HEK293 (cell line): ENCODE results near the gene SNX4.

Experiments
- CTCF ChIA-PET: fragments of 350-600 bp; formaldehyde crosslinking; extraction: SDS; loops from one replicate; lab custom pipeline; 2021; ENCODE audit warnings: antibody characterized with exemption; lab: Yijun Ruan, JAX
- POLR2A ChIA-PET: fragments of 300-600 bp; formaldehyde crosslinking; extraction: SDS; loops from one replicate; lab custom pipeline; 2020; ENCODE audit warnings: antibody characterized with exemption, inconsistent platforms; lab: Yijun Ruan, JAX
- H3K27ac ChIP-seq: fragments of 200-500 bp; sonication (Bioruptor generic); 2 replicates; pipeline ENCODE4 v1.5.1; 2014; ENCODE audit warnings: low read depth, low read length, control low read depth, inconsistent platforms; ENCODE audit errors: extremely low read depth
- H3K36me3 ChIP-seq, 2 experiments: fragments of 200-500 bp in 1 of 2; sonication (Bioruptor generic) in 1 of 2; 1 replicate in 1 of 2; 2 replicates in 1 of 2; pipeline ENCODE4 v1.5.1; 2014 to 2017; ENCODE audit warnings: inconsistent platforms in 2 of 2, low read length in 2 of 2; ENCODE audit not compliant: control insufficient read depth in 2 of 2, insufficient read depth in 1 of 2
- H3K4me1 ChIP-seq: fragments of 200-500 bp; sonication (Bioruptor generic); 2 replicates; pipeline ENCODE4 v1.5.1; 2014; ENCODE audit warnings: mild to moderate bottlenecking, low read length, inconsistent platforms; ENCODE audit not compliant: control insufficient read depth, insufficient read depth
- H3K4me3 ChIP-seq: 2 replicates; pipeline ENCODE4 v1.5.1; 2011; ENCODE audit warnings: low read depth, mild to moderate bottlenecking, control low read depth, low read length, moderate library complexity
- H3K9me3 ChIP-seq: fragments of 200-500 bp; sonication (Bioruptor generic); 2 replicates; pipeline ENCODE4 v1.5.1; 2014; ENCODE audit warnings: low read depth, low read length, inconsistent platforms; ENCODE audit not compliant: control insufficient read depth, insufficient read depth
- GLI2 ChIP-seq: fragments of 450-650 bp; formaldehyde crosslinking; IDR thresholded peaks from 2 replicates; pipeline ENCODE4; 2017; ENCODE audit warnings: missing biosample characterization, missing genetic modification characterization, low read depth, borderline replicate concordance
- HOXC10 ChIP-seq: sonication (generic); formaldehyde crosslinking; IDR thresholded peaks from 2 replicates; pipeline ENCODE4 v1.8.1; 2023; ENCODE audit warnings: mild to moderate bottlenecking, missing genetic modification reagents
- KLF10 ChIP-seq: fragments of 450-650 bp; IDR thresholded peaks from 2 replicates; pipeline ENCODE4 v1.5.1; 2018; ENCODE audit warnings: missing biosample characterization, mild to moderate bottlenecking, missing genetic modification characterization
- OVOL3 ChIP-seq: fragments of 450-650 bp; formaldehyde crosslinking; IDR thresholded peaks from 2 replicates; pipeline ENCODE4 v1.5.1; 2016; ENCODE audit warnings: missing biosample characterization, missing genetic modification characterization
- SCRT2 ChIP-seq: fragments of 450-650 bp; formaldehyde crosslinking; IDR thresholded peaks from 2 replicates; pipeline ENCODE4 v1.5.1; 2016; ENCODE audit warnings: missing biosample characterization, missing genetic modification characterization
- ZBTB17 ChIP-seq: fragments of 450-650 bp; formaldehyde crosslinking; IDR thresholded peaks from 2 replicates; pipeline ENCODE4 v1.5.1; 2016; ENCODE audit warnings: missing biosample characterization, missing genetic modification characterization
- ZBTB20 ChIP-seq: fragments of 450-650 bp; formaldehyde crosslinking; IDR thresholded peaks from 2 replicates; pipeline ENCODE4 v1.5.1; 2016; ENCODE audit warnings: missing biosample characterization, missing genetic modification characterization
- ZBTB7A ChIP-seq: fragments of 450-650 bp; formaldehyde crosslinking; IDR thresholded peaks from 2 replicates; pipeline ENCODE4 v1.5.1; 2016; ENCODE audit warnings: low read depth, missing biosample characterization, missing genetic modification characterization
- ZBTB8A ChIP-seq: fragments of 450-650 bp; formaldehyde crosslinking; IDR thresholded peaks from 2 replicates; pipeline ENCODE4 v1.5.1; 2016; ENCODE audit warnings: missing biosample characterization, missing genetic modification characterization
- ZIC2 ChIP-seq: fragments of 450-650 bp; formaldehyde crosslinking; IDR thresholded peaks from 2 replicates; pipeline ENCODE4 v1.5.1; 2016; ENCODE audit warnings: missing biosample characterization, missing genetic modification characterization
- ZNF202 ChIP-seq: fragments of 450-650 bp; formaldehyde crosslinking; IDR thresholded peaks from 2 replicates; pipeline ENCODE4 v1.5.1; 2016; ENCODE audit warnings: missing biosample characterization, missing genetic modification characterization, borderline replicate concordance
- ZNF391 ChIP-seq: fragments of 450-650 bp; formaldehyde crosslinking; IDR thresholded peaks from 2 replicates; pipeline ENCODE4 v1.5.1; 2016; ENCODE audit warnings: low read depth, missing biosample characterization, missing genetic modification characterization, borderline replicate concordance
- ZNF426 ChIP-seq: fragments of 450-650 bp; formaldehyde crosslinking; IDR thresholded peaks from 2 replicates; pipeline ENCODE4 v1.5.1; 2017; ENCODE audit warnings: missing biosample characterization, missing genetic modification characterization, mild to moderate bottlenecking, inconsistent platforms, moderate library complexity
- ZNF549 ChIP-seq: fragments of 450-650 bp; IDR thresholded peaks from 2 replicates; pipeline ENCODE4 v1.5.1; 2018; ENCODE audit warnings: missing biosample characterization, missing genetic modification characterization, mild to moderate bottlenecking, inconsistent platforms, moderate library complexity
- ZNF571 ChIP-seq: fragments of 450-650 bp; formaldehyde crosslinking; IDR thresholded peaks from 2 replicates; pipeline ENCODE4 v1.5.0; 2017; ENCODE audit warnings: missing biosample characterization, missing genetic modification characterization
- ZNF747 ChIP-seq: fragments of 450-650 bp; formaldehyde crosslinking; IDR thresholded peaks from 2 replicates; pipeline ENCODE4 v1.5.1; 2016; ENCODE audit warnings: missing biosample characterization, missing genetic modification characterization
- ZNF768 ChIP-seq: fragments of 450-650 bp; formaldehyde crosslinking; IDR thresholded peaks from 2 replicates; pipeline ENCODE4 v1.5.1; 2018; ENCODE audit warnings: missing biosample characterization, mild to moderate bottlenecking, missing genetic modification characterization
- ZSCAN16 ChIP-seq: fragments of 450-650 bp; formaldehyde crosslinking; IDR thresholded peaks from 2 replicates; pipeline ENCODE4 v1.5.1; 2016; ENCODE audit warnings: missing biosample characterization, missing genetic modification characterization
- ZXDB ChIP-seq: fragments of 450-650 bp; formaldehyde crosslinking; IDR thresholded peaks from 2 replicates; pipeline ENCODE4 v1.5.1; 2016; ENCODE audit warnings: missing biosample characterization, missing genetic modification characterization
- TF ChIP-seq, protein P1 (sequence below): sonication (generic); formaldehyde crosslinking; IDR thresholded peaks from 2 replicates; pipeline ENCODE4 v1.8.1; 2022; ENCODE audit warnings: mild to moderate bottlenecking, moderate library complexity, missing genetic modification reagents
- TF ChIP-seq, protein P2 (sequence below): fragments of 450-650 bp; formaldehyde crosslinking; IDR thresholded peaks from 2 replicates; pipeline ENCODE4 v1.5.1; 2016; ENCODE audit warnings: missing biosample characterization, missing genetic modification characterization, borderline replicate concordance
- TF ChIP-seq, protein P3 (sequence below): fragments of 450-650 bp; formaldehyde crosslinking; IDR thresholded peaks from 2 replicates; pipeline ENCODE4 v1.5.1; 2016; ENCODE audit warnings: missing biosample characterization, missing genetic modification characterization
- TF ChIP-seq, protein P4 (sequence below): fragments of 450-650 bp; formaldehyde crosslinking; IDR thresholded peaks from 2 replicates; pipeline ENCODE4 v1.5.1; 2016; ENCODE audit warnings: missing biosample characterization, missing genetic modification characterization
- TF ChIP-seq, protein P5 (sequence below): fragments of 450-650 bp; formaldehyde crosslinking; IDR thresholded peaks from 2 replicates; pipeline ENCODE4 v1.5.1; 2016; ENCODE audit warnings: missing biosample characterization, missing genetic modification characterization
- TF ChIP-seq, protein P6 (sequence below): fragments of 450-650 bp; formaldehyde crosslinking; IDR thresholded peaks from 2 replicates; pipeline ENCODE4 v1.5.1; 2016; ENCODE audit warnings: missing biosample characterization, missing genetic modification characterization

SNX4 gene

DNA sequence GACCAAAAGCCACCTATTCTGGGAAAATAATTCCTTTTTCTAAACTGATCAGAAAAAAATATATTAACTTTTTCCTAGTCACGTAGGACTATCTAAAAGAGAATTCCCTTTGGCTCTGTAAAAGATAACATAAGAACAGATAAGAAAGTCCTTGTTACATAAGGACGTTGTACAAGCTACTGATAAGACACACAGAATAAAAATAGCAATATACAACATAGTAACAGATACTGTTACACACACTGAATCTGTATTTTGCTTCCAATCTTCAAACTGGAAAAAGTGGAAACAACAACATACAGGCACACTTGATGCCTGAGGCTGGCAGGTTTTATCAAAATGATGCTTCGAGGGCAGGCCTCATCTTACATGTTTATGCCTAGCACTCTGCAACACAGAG lies 59.8 kb downstream of the SNX4 start:
- TF ChIP-seq ZBTB20 (tag by site-specific recombination) (no peak), ZNF571 (tag by site-specific recombination) (no peak), ZNF426 (no peak), ZSCAN16 (tag by site-specific recombination) (no peak), ZNF768 (tag by site-specific recombination) (no peak)
- TF ChIP-seq, protein P1, sequence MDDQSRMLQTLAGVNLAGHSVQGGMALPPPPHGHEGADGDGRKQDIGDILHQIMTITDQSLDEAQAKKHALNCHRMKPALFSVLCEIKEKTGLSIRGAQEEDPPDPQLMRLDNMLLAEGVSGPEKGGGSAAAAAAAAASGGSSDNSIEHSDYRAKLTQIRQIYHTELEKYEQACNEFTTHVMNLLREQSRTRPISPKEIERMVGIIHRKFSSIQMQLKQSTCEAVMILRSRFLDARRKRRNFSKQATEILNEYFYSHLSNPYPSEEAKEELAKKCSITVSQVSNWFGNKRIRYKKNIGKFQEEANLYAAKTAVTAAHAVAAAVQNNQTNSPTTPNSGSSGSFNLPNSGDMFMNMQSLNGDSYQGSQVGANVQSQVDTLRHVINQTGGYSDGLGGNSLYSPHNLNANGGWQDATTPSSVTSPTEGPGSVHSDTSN (CRISPR knock-in tag), result no peak
- Histone ChIP-seq H3K4me3 (no peak overlapping the region), H3K27ac (no peak overlapping the region), H3K4me1 (peaks cover 2% of the 10 kb centered on the region; the same call in 1 of the 2 replicates), H3K36me3 (peaks cover 13 to 57% of the 10 kb centered on the region in 2 experiments; a peak in 2 of 3 replicates), H3K9me3 (no peaks in the 10 kb centered on the region)
- POLR2A ChIA-PET, result no interaction called here
- CTCF ChIA-PET, result no interaction called here

DNA sequence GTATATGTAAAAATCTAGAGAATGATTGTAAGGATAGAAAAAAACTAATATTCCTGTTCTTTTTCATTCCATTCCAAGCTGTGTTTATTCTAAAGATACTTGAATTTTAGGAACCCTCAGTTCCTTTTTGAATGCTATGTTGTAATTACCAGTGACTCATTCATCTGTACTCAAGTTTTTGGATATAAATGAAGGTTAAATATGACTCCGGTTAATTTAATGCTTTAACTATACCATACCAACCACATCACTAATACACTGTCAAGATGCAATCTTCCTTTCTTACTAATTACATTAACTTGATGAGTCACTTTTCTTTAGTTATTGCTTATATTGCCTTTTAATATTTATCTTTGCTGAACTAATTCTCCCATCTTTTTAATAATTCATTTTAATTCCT lies 76.1 kb downstream of the SNX4 start:
- H3K36me3 ChIP-seq, result peaks cover 19 to 32% of the 10 kb centered on the region in 2 experiments
- H3K9me3 ChIP-seq, result no peaks in the 10 kb centered on the region
- ChIA-PET CTCF (no interaction called here), POLR2A (no interaction called here)
- H3K27ac ChIP-seq, result no peak overlapping the region
- TF ChIP-seq OVOL3 (tag by site-specific recombination) (no peak), ZBTB7A (tag by site-specific recombination) (no peak), ZNF391 (tag by site-specific recombination) (no peak)
- H3K4me1 ChIP-seq, result no peaks in the 10 kb centered on the region
- H3K4me3 ChIP-seq, result no peak overlapping the region

DNA sequence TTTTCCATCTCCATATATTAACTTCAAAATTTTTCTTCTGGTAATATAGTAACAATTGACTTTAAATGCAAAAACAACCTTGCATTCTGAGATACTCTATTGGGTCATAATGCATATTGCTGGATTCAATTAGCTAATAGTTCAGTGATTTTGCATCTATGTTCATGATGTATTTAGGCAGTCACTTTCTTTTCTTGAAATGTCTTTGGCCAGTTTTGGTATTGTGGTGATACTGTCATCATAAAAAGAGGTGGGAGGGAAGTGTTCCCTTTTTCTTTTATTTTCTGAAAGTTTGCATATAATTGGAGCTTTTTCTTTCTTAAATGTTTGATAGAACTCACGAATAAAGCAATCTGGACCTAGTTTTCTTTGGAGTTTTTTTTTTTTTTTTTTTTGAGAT lies 77.5 kb downstream of the SNX4 start:
- no peak overlapping the region for H3K27ac ChIP-seq
- no peak overlapping the region for H3K4me3 ChIP-seq
- no peaks in the 10 kb centered on the region for H3K9me3 ChIP-seq
- CTCF ChIA-PET, result interaction anchor here (0.7 kb wide), 1 partner anchor 78 kb away, joined by 3 read pairs; no protein-coding TSS in a partner anchor
- POLR2A ChIA-PET, result no interaction called here
- peaks cover 10 to 18% of the 10 kb centered on the region in 2 experiments for H3K36me3 ChIP-seq
- no peak for TF ChIP-seq ZXDB (tag by site-specific recombination)
- no peak for TF ChIP-seq ZIC2 (tag by site-specific recombination)
- TF ChIP-seq, protein P2, sequence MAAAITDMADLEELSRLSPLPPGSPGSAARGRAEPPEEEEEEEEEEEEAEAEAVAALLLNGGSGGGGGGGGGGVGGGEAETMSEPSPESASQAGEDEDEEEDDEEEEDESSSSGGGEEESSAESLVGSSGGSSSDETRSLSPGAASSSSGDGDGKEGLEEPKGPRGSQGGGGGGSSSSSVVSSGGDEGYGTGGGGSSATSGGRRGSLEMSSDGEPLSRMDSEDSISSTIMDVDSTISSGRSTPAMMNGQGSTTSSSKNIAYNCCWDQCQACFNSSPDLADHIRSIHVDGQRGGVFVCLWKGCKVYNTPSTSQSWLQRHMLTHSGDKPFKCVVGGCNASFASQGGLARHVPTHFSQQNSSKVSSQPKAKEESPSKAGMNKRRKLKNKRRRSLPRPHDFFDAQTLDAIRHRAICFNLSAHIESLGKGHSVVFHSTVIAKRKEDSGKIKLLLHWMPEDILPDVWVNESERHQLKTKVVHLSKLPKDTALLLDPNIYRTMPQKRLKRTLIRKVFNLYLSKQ, result no peak
- TF ChIP-seq, protein P3, sequence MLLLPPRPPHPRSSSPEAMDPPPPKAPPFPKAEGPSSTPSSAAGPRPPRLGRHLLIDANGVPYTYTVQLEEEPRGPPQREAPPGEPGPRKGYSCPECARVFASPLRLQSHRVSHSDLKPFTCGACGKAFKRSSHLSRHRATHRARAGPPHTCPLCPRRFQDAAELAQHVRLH (tag by site-specific recombination), result no peak
- TF ChIP-seq HOXC10 (CRISPR knock-in tag), result no peak
- no peak for TF ChIP-seq GLI2 (tag by site-specific recombination)
- TF ChIP-seq ZNF549 (tag by site-specific recombination), result no peak
- TF ChIP-seq ZBTB8A (tag by site-specific recombination), result no peak
- no peak for TF ChIP-seq ZNF202
- TF ChIP-seq ZBTB17 (tag by site-specific recombination), result no peak
- TF ChIP-seq, protein P4, sequence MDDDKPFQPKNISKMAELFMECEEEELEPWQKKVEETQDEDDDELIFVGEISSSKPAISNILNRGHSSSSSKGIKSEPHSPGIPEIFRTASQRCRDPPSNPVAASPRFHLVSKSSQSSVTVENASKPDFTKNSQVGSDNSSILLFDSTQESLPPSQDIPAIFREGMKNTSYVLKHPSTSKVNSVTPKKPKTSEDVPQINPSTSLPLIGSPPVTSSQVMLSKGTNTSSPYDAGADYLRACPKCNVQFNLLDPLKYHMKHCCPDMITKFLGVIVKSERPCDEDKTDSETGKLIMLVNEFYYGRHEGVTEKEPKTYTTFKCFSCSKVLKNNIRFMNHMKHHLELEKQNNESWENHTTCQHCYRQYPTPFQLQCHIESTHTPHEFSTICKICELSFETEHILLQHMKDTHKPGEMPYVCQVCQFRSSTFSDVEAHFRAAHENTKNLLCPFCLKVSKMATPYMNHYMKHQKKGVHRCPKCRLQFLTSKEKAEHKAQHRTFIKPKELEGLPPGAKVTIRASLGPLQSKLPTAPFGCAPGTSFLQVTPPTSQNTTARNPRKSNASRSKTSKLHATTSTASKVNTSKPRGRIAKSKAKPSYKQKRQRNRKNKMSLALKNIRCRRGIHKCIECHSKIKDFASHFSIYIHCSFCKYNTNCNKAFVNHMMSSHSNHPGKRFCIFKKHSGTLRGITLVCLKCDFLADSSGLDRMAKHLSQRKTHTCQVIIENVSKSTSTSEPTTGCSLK (tag by site-specific recombination), result no peak
- TF ChIP-seq, protein P5, sequence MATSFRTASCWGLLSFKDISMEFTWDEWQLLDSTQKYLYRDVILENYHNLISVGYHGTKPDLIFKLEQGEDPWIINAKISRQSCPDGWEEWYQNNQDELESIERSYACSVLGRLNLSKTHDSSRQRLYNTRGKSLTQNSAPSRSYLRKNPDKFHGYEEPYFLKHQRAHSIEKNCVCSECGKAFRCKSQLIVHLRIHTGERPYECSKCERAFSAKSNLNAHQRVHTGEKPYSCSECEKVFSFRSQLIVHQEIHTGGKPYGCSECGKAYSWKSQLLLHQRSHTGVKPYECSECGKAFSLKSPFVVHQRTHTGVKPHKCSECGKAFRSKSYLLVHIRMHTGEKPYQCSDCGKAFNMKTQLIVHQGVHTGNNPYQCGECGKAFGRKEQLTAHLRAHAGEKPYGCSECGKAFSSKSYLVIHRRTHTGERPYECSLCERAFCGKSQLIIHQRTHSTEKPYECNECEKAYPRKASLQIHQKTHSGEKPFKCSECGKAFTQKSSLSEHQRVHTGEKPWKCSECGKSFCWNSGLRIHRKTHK (tag by site-specific recombination), result no peak
- no peak for TF ChIP-seq ZNF747 (tag by site-specific recombination)
- no peak for TF ChIP-seq KLF10
- no peak for TF ChIP-seq SCRT2 (tag by site-specific recombination)
- TF ChIP-seq, protein P6, sequence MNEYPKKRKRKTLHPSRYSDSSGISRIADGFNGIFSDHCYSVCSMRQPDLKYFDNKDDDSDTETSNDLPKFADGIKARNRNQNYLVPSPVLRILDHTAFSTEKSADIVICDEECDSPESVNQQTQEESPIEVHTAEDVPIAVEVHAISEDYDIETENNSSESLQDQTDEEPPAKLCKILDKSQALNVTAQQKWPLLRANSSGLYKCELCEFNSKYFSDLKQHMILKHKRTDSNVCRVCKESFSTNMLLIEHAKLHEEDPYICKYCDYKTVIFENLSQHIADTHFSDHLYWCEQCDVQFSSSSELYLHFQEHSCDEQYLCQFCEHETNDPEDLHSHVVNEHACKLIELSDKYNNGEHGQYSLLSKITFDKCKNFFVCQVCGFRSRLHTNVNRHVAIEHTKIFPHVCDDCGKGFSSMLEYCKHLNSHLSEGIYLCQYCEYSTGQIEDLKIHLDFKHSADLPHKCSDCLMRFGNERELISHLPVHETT (tag by site-specific recombination), result no peak
- H3K4me1 ChIP-seq, result no peaks in the 10 kb centered on the region
